ENCODE measurements around the gene SUMF1. TPM values are rescaled to one million over a fixed set of nuclear protein-coding genes. Genes with fewer than 3 reads are reported as not detected.

SUMF1 gene
- total RNA-seq, 5 donors from 2014 or later (not counting 1 experiment from before 2014, with no cell fraction given) = 15.5 to 20.8 (median 17.2) TPM

DNA sequence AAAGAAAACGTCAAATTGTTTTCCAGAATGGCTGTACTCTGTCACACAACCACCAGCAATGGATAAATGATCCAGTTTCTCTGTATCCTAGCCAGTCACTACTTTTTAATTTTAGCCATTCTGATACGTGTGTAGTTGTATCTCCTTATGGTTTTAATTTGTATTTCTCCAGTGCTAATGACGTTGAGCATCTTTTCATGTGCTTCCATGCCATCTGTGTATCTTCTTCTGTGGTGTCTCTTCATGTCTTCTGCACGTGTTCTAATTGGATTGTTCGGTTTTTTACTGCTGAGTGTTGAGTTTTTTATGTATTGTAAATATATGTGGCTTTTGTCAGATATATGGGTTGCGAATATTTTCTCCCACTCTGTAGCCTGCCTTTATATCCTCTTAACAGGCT is 81.9 kb downstream of the SUMF1 start:
- Mint-ChIP-seq H3K4me3 (no peak overlapping the region), H3K4me1 (peaks cover 0 to 7% (median 2%) of the 10 kb centered on the region in 3 donors), H3K36me3 (peaks cover 33% of the 10 kb centered on the region), H3K27ac (no peak overlapping the region), H3K9me3 (peaks cover 0 to 2% (median under 1%) of the 10 kb centered on the region in 3 donors), H3K27me3 (no peaks in the 10 kb centered on the region)
- H3K4me3 ChIP-seq (ENCODE audit: control insufficient read depth in 1 of 2, extremely low read depth in 1 of 2, low read length in 1 of 2) = no peak overlapping the region
- ChIA-PET POLR2A (no interaction called here), CTCF (no interaction called here)
- WGBS (ENCODE audit: insufficient coverage) = 100% methylated on average over 1 of the region's 6 CpGs
- peaks cover 0 to 7% of the 10 kb centered on the region in 2 donors for H3K36me3 ChIP-seq (ENCODE audit: control insufficient read depth in 2 of 2, extremely low read depth in 1 of 2, insufficient read depth in 1 of 2, low read length in 1 of 2)
- no peaks in the 10 kb centered on the region for H3K4me1 ChIP-seq (ENCODE audit: control insufficient read depth in 1 of 2, extremely low read depth in 1 of 2, insufficient read depth in 2 of 2, low read length in 2 of 2)
- no peak overlapping the region for H3K27ac ChIP-seq (ENCODE audit: low read length)
- no peaks in the 10 kb centered on the region for H3K9me3 ChIP-seq
- no peaks in the 10 kb centered on the region for H3K27me3 ChIP-seq (replicated peaks in 1 of 2; ENCODE audit: control insufficient read depth in 2 of 2, extremely low read depth in 1 of 2, insufficient read depth in 2 of 2, low read length in 1 of 2)
- DNase-seq = no peak
- no peak for ATAC-seq (replicated peaks in 1 of 4)

DNA sequence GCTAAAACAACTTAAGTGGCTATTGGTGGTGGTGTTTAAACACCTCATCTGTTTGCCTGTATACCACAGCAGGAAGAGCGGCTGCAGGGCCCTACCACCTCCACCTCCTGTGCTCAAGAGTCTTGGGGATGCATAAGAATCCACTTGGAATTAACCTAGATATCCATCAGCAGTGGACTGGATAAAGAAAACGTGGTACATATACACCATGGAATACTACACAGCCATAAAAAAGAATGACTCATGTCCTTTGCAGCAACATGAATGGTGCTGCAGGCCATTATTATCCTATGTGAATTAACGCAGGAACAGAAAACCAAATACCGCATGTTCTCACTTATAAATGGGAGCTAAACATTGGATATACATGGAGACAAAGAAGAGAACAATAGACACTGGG is 87.1 kb downstream of the SUMF1 start:
- 100% methylated on average over 1 of the region's 4 CpGs for WGBS (ENCODE audit: insufficient coverage)
- Histone ChIP-seq H3K27me3 (replicated peaks in 1 of 2; ENCODE audit: control insufficient read depth in 2 of 2, extremely low read depth in 1 of 2, insufficient read depth in 2 of 2, low read length in 1 of 2) (no peaks in the 10 kb centered on the region), H3K27ac (ENCODE audit: low read length) (no peak overlapping the region), H3K9me3 (no peaks in the 10 kb centered on the region), H3K4me1 (ENCODE audit: control insufficient read depth in 1 of 2, extremely low read depth in 1 of 2, insufficient read depth in 2 of 2, low read length in 2 of 2) (no peaks in the 10 kb centered on the region), H3K36me3 (ENCODE audit: control insufficient read depth in 2 of 2, extremely low read depth in 1 of 2, insufficient read depth in 1 of 2, low read length in 1 of 2) (peaks cover 10 to 11% of the 10 kb centered on the region in 2 donors), H3K4me3 (ENCODE audit: control insufficient read depth in 1 of 2, extremely low read depth in 1 of 2, low read length in 1 of 2) (no peak overlapping the region)
- no peaks in the 10 kb centered on the region for H3K4me1 Mint-ChIP-seq
- no peak overlapping the region for H3K4me3 Mint-ChIP-seq
- no peak for DNase-seq
- no peak for ATAC-seq (replicated peaks in 1 of 4)
- CTCF ChIA-PET = no interaction called here
- peaks cover 59% of the 10 kb centered on the region for H3K36me3 Mint-ChIP-seq
- POLR2A ChIA-PET = no interaction called here
- no peaks in the 10 kb centered on the region for H3K27me3 Mint-ChIP-seq
- H3K27ac Mint-ChIP-seq = no peak overlapping the region
- H3K9me3 Mint-ChIP-seq = peaks cover 2 to 8% (median 4%) of the 10 kb centered on the region in 3 donors

- Histone ChIP-seq H3K4me3 (ENCODE audit: control insufficient read depth in 1 of 2, extremely low read depth in 1 of 2, low read length in 1 of 2) (no peak overlapping the region), H3K27ac (ENCODE audit: low read length) (no peak overlapping the region), H3K36me3 (ENCODE audit: control insufficient read depth in 2 of 2, extremely low read depth in 1 of 2, insufficient read depth in 1 of 2, low read length in 1 of 2) (peaks cover 10 to 21% of the 10 kb centered on the region in 2 donors), H3K4me1 (ENCODE audit: control insufficient read depth in 1 of 2, extremely low read depth in 1 of 2, insufficient read depth in 2 of 2, low read length in 2 of 2) (no peaks in the 10 kb centered on the region), H3K27me3 (replicated peaks in 1 of 2; ENCODE audit: control insufficient read depth in 2 of 2, extremely low read depth in 1 of 2, insufficient read depth in 2 of 2, low read length in 1 of 2) (no peaks in the 10 kb centered on the region), H3K9me3 (peaks cover 2% of the 10 kb centered on the region)
- DNase-seq (no peak), ATAC-seq (replicated peaks in 1 of 4) (no peak)
- H3K36me3 Mint-ChIP-seq = peaks cover 78% of the 10 kb centered on the region
- peaks cover 9 to 28% (median 10%) of the 10 kb centered on the region in 3 donors for H3K9me3 Mint-ChIP-seq
- 81% methylated on average over 2 of the region's 2 CpGs for WGBS (ENCODE audit: insufficient coverage)
- no peak overlapping the region for H3K4me3 Mint-ChIP-seq
- no peaks in the 10 kb centered on the region for H3K4me1 Mint-ChIP-seq
- no peaks in the 10 kb centered on the region for H3K27me3 Mint-ChIP-seq
- CTCF ChIA-PET = no interaction called here
- POLR2A ChIA-PET = no interaction called here
- H3K27ac Mint-ChIP-seq = no peak overlapping the region
Observed at GRCh38 chr3:4376499-4376898, 90.6 kb downstream of the SUMF1 start.

DNA sequence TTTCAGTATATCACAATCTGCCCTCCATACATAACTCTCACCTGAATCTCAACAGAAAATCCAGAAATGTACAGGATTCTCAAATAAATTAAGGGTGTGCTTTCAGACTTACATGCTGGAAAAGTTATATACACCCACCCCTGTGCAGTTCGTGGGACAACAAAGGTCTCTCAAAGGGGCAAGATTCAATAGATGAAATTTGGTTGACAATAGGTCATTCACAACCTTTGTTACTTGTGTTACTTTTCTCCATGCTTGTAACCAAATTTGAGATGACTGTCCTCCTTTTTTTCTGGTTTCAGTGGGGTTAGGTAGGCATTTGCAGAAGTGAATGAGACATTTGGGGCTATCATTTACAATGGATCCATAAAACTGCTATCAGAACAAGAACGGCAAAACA is 91.2 kb downstream of the SUMF1 start:
- Histone ChIP-seq H3K4me3 (ENCODE audit: control insufficient read depth in 1 of 2, extremely low read depth in 1 of 2, low read length in 1 of 2) (no peak overlapping the region), H3K27me3 (replicated peaks in 1 of 2; ENCODE audit: control insufficient read depth in 2 of 2, extremely low read depth in 1 of 2, insufficient read depth in 2 of 2, low read length in 1 of 2) (no peaks in the 10 kb centered on the region), H3K4me1 (ENCODE audit: control insufficient read depth in 1 of 2, extremely low read depth in 1 of 2, insufficient read depth in 2 of 2, low read length in 2 of 2) (no peaks in the 10 kb centered on the region), H3K36me3 (ENCODE audit: control insufficient read depth in 2 of 2, extremely low read depth in 1 of 2, insufficient read depth in 1 of 2, low read length in 1 of 2) (peaks cover 9 to 21% of the 10 kb centered on the region in 2 donors), H3K27ac (ENCODE audit: low read length) (no peak overlapping the region), H3K9me3 (peaks cover 2% of the 10 kb centered on the region)
- H3K9me3 Mint-ChIP-seq = peaks cover 9 to 28% (median 10%) of the 10 kb centered on the region in 3 donors
- no peaks in the 10 kb centered on the region for H3K27me3 Mint-ChIP-seq
- no CpG with 5 or more reads among the region's 2 CpGs for WGBS (ENCODE audit: insufficient coverage)
- H3K4me3 Mint-ChIP-seq = no peak overlapping the region
- ATAC-seq (replicated peaks in 1 of 4) (no peak), DNase-seq (no peak)
- no peaks in the 10 kb centered on the region for H3K4me1 Mint-ChIP-seq
- peaks cover 81% of the 10 kb centered on the region for H3K36me3 Mint-ChIP-seq
- POLR2A ChIA-PET = no interaction called here
- CTCF ChIA-PET = no interaction called here
- no peak overlapping the region for H3K27ac Mint-ChIP-seq

DNA sequence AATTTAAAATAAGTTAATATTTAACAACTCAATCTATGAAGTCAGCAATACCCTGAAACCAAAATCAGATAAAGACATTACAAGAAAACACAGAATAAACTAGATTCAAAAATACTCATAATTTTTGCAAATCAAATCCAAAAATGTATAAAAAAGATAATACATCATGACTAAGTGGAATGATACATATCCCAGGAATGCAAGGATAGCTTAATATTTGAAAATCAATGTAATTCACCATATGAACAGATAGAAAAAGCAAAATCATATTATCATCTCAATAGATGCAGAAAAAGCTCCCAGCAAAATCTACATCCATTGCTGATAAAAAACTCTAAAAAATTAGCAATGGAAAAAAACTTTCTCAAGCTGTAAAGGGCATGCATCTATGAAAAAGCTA is 93.4 kb downstream of the SUMF1 start:
- Mint-ChIP-seq H3K9me3 (peaks cover 5 to 25% (median 10%) of the 10 kb centered on the region in 3 donors), H3K27me3 (no peaks in the 10 kb centered on the region), H3K27ac (no peak overlapping the region), H3K4me1 (no peaks in the 10 kb centered on the region), H3K4me3 (no peak overlapping the region), H3K36me3 (peaks cover 76% of the 10 kb centered on the region)
- no peak overlapping the region for H3K27ac ChIP-seq (ENCODE audit: low read length)
- DNase-seq (no peak), ATAC-seq (replicated peaks in 1 of 4) (no peak)
- H3K4me3 ChIP-seq (ENCODE audit: control insufficient read depth in 1 of 2, extremely low read depth in 1 of 2, low read length in 1 of 2) = no peak overlapping the region
- H3K9me3 ChIP-seq = peaks cover 2% of the 10 kb centered on the region
- CTCF ChIA-PET = interaction anchor here in 1 of 2 donors (0.9 kb wide), 1 partner anchor 22 kb away, joined by 3 read pairs; no protein-coding TSS in a partner anchor
- H3K4me1 ChIP-seq (ENCODE audit: control insufficient read depth in 1 of 2, extremely low read depth in 1 of 2, insufficient read depth in 2 of 2, low read length in 2 of 2) = no peaks in the 10 kb centered on the region
- POLR2A ChIA-PET = no interaction called here
- peaks cover 0 to 21% of the 10 kb centered on the region in 2 donors for H3K36me3 ChIP-seq (ENCODE audit: control insufficient read depth in 2 of 2, extremely low read depth in 1 of 2, insufficient read depth in 1 of 2, low read length in 1 of 2)
- H3K27me3 ChIP-seq (replicated peaks in 1 of 2; ENCODE audit: control insufficient read depth in 2 of 2, extremely low read depth in 1 of 2, insufficient read depth in 2 of 2, low read length in 1 of 2) = no peaks in the 10 kb centered on the region

GRCh38 chr3:4362523-4362922 is 104.5 kb downstream of the SUMF1 start:
- Mint-ChIP-seq H3K27ac (peak overlapping the region in 1 of 2 donors; percentile 22), H3K27me3 (no peaks in the 10 kb centered on the region), H3K9me3 (no peaks in the 10 kb centered on the region), H3K36me3 (peaks cover 22% of the 10 kb centered on the region), H3K4me3 (no peak overlapping the region), H3K4me1 (no peaks in the 10 kb centered on the region)
- no peak for ATAC-seq (replicated peaks in 1 of 4)
- WGBS (ENCODE audit: insufficient coverage) = no CpG with 5 or more reads among the region's 2 CpGs
- POLR2A ChIA-PET = no interaction called here
- H3K4me1 ChIP-seq (ENCODE audit: control insufficient read depth in 1 of 2, extremely low read depth in 1 of 2, insufficient read depth in 2 of 2, low read length in 2 of 2) = no peaks in the 10 kb centered on the region
- no peaks in the 10 kb centered on the region for H3K27me3 ChIP-seq (replicated peaks in 1 of 2; ENCODE audit: control insufficient read depth in 2 of 2, extremely low read depth in 1 of 2, insufficient read depth in 2 of 2, low read length in 1 of 2)
- H3K4me3 ChIP-seq (ENCODE audit: control insufficient read depth in 1 of 2, extremely low read depth in 1 of 2, low read length in 1 of 2) = no peak overlapping the region
- H3K36me3 ChIP-seq (ENCODE audit: control insufficient read depth in 2 of 2, extremely low read depth in 1 of 2, insufficient read depth in 1 of 2, low read length in 1 of 2) = peaks cover 0 to 4% of the 10 kb centered on the region in 2 donors
- CTCF ChIA-PET = no interaction called here
- no peak for DNase-seq
- no peak overlapping the region for H3K27ac ChIP-seq (ENCODE audit: low read length)
- H3K9me3 ChIP-seq = no peaks in the 10 kb centered on the region

DNA sequence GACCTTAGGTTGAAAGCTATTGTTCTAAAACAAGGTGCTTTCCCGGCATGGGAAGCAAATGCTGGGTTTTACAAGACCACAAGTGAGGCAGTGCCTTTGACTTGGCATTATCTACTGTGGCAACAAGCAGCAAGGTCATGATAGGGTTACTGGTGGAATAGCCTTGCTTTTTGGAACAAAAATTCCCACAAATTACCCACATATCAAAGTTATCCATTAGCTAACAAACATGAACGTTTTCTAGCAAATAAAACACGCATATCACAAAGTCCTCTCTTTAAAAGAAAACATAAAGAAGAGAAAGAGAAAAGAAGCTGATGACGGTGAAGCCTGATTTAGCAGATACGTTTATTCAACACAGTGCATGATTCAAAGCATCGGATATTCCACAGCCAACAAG is 106.3 kb downstream of the SUMF1 start:
- Mint-ChIP-seq H3K27me3 (no peaks in the 10 kb centered on the region), H3K4me1 (no peaks in the 10 kb centered on the region), H3K27ac (no peak overlapping the region), H3K4me3 (no peak overlapping the region), H3K9me3 (no peaks in the 10 kb centered on the region), H3K36me3 (peaks cover 22% of the 10 kb centered on the region)
- Histone ChIP-seq H3K27me3 (replicated peaks in 1 of 2; ENCODE audit: control insufficient read depth in 2 of 2, extremely low read depth in 1 of 2, insufficient read depth in 2 of 2, low read length in 1 of 2) (no peaks in the 10 kb centered on the region), H3K27ac (ENCODE audit: low read length) (no peak overlapping the region), H3K4me1 (ENCODE audit: control insufficient read depth in 1 of 2, extremely low read depth in 1 of 2, insufficient read depth in 2 of 2, low read length in 2 of 2) (no peaks in the 10 kb centered on the region), H3K4me3 (ENCODE audit: control insufficient read depth in 1 of 2, extremely low read depth in 1 of 2, low read length in 1 of 2) (no peak overlapping the region), H3K36me3 (ENCODE audit: control insufficient read depth in 2 of 2, extremely low read depth in 1 of 2, insufficient read depth in 1 of 2, low read length in 1 of 2) (peaks cover 0 to 4% of the 10 kb centered on the region in 2 donors), H3K9me3 (no peaks in the 10 kb centered on the region)
- DNase-seq = no peak
- POLR2A ChIA-PET = no interaction called here
- CTCF ChIA-PET = interaction anchor here (1.2 to 1.3 kb wide), 2 partner anchors 10 kb away, joined by 4 to 5 read pairs; no protein-coding TSS in a partner anchor
- ATAC-seq (replicated peaks in 1 of 4) = no peak
- 100% methylated on average over 1 of the region's 6 CpGs for WGBS (ENCODE audit: insufficient coverage)

All from T-cell (primary cell).